GM21737 (cell line): Measurements from ENCODE around the gene BAZ2B.
A peak's percentile ranks its signal among the peaks of the same experiment; 100 is the strongest.
"Not testable (repeated sequence)": the region's sequence is repeated elsewhere in the genome, so short reads cannot be mapped to it uniquely, and the experiment has no call there.

Experiments
- ATAC-seq: cut with Tn5 transposase; IDR thresholded peaks from one replicate; pipeline ENCODE4 v1.9.1; 2021; ENCODE audit warnings: mild to moderate bottlenecking, moderate library complexity; ENCODE audit not compliant: unreplicated experiment

BAZ2B gene

DNA sequence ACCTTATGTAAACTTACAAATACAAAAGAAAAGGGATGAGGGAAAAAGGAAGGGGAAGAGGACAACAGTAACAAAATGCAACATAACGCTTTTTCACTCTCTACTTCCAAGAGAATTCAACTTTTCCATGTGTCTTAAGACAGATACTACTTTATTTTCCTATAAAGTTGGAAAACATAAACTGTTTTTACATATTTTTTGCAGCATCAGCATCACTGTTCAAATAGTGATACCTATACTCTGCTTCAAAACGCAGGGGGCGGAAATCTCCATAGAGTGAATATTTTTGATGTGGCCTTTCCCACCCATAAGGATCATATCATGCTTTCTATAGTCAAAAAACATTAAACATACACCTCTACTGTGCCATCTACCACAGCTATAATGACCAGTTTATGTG, 77.5 kb downstream of the BAZ2B start:
- no peak for ATAC-seq

DNA sequence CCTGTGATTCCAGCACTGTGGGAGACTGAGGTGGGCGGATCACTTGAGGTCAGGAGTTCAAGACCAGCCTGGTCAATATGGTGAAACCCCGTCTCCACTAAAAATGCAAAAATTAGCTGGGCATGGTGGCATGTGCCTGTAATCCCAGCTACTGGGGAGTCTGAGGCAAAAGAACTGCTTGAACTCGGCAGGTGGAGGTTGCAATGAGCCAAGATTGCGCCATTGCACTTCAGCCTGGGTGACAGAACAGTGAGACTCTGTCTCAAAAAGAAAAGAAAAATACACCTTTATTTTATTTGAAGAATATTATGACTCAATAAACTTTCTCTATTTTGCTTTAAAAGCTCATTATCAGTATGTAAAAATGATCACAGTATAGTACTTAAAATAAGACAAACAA, 81.1 kb downstream of the BAZ2B start:
- ATAC-seq = not testable (repeated sequence)

GRCh38 chr2:159531475-159531874, 84.9 kb downstream of the BAZ2B start:
- no peak for ATAC-seq

DNA sequence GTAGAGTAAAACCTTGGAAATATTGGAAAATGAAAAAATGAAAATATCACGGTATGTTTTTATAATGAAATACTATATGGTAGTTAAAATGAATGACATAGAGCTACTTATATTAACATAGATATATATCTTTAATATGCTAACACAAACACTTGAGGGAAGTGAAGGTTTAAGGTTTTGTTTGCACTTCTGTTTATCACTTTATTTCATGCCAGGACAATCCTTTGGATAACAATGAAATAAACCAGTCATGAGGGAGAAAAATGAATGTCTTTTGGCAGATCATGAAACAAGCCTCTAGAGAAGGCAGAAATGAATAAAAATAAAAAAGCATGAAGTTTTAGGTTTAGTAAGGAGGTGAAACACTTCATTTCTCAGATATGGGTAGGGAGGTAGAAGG, 89.9 kb downstream of the BAZ2B start:
- no peak for ATAC-seq

DNA sequence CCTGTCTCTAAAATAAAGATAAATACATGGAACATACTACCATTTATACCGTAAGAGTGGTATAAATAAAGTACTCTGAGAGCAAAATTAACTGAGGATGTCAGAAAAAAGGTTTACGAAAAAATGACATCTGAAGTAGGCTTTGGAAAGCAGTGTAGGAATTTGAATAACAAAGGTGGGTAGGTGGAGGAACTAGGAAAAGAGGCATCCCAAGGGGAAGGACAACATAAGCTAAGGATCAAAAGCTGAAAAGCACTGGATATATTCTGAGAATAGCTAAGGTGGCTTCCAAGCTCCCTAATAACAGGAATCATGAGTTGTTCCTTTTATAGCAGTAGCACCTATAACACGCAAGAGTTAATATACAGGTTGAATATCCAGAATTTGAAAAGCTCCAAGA, 91.3 kb downstream of the BAZ2B start:
- ATAC-seq = no peak

GRCh38 chr2:159521272-159521671, 95.1 kb downstream of the BAZ2B start:
- no peak for ATAC-seq

- no peak for ATAC-seq
These were observed 97.9 kb downstream of the BAZ2B start for GRCh38 chr2:159518321-159519005.

- ATAC-seq = peak; percentile 82
These were observed 100.0 kb downstream of the BAZ2B start for GRCh38 chr2:159516241-159516758.

- no peak for ATAC-seq
These were observed 100.9 kb downstream of the BAZ2B start for GRCh38 chr2:159515441-159515840.

DNA sequence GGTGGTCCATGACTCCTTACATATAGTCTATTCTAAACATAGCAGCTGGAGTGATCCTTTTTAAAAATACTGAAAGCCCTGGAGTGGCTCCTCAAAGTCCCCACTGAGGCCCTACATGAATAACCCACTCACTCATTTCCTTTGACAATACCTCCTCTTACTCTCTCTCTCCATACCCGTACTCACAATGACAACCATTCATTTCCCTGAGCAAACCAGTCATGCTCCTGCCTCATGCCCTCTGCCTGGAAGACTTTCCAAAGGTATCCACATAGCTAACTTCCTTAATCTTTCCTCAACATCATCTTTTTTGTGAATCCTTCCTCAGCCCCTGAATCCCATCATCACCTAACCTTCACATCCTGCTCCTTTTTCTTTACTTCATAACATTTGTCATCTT, 102.6 kb downstream of the BAZ2B start:
- no peak for ATAC-seq

- no peak for ATAC-seq
These were observed 108.2 kb downstream of the BAZ2B start for GRCh38 chr2:159508140-159508539.

DNA sequence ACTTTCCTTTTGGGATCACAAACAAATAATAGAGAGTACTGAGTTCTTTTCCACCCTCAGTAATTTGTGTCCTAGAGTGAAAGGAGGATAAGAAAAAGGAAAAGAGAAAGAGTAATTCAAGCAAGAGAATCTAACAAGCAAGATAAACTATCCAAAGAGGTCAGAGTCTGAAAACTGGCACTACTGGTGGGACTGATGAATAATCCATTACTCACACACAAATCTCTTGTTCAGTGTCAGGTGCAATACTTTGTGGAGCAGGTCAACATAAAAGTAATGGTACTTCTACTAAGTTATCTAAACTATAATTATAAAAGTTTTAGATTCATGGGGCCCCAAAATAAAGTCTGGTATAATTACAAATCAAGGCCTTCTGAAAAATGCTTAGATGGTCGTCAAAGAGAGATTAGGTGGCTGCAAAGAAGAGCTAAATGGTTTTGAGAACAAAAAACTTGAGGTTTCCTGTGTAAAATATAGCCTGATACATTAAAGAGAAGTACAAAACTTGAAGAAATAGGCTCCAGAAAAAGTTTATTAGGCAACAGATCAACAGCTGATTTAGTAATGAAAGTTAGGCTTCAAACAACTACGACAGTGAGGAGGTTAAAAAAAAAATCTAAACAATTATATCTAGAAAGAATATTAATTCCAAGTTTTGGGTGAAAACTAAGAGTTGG, 109.4 kb downstream of the BAZ2B start:
- no peak for ATAC-seq

GRCh38 chr2:159506202-159506601, 110.1 kb downstream of the BAZ2B start:
- ATAC-seq = no peak

DNA sequence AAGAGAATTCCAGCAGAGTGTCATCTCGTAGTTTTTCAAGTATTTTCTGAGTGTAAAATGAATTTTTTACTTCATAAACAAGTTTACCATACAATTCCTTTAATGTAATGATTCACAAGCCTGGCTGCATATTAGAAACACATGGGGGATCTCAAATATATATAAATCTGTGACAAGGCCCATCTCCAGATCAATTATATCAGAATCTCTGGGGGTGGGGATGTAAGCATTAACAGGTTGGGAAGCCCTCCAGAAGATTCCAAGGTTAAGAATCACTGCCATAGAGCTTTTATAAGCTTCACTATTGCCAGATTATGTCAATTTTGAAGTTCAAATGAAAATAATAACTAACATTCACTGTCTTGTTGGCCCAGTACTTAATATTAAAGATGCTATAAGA, 111.2 kb downstream of the BAZ2B start:
- ATAC-seq = no peak

- ATAC-seq = no peak
These were observed 114.6 kb downstream of the BAZ2B start for GRCh38 chr2:159501743-159502142.

DNA sequence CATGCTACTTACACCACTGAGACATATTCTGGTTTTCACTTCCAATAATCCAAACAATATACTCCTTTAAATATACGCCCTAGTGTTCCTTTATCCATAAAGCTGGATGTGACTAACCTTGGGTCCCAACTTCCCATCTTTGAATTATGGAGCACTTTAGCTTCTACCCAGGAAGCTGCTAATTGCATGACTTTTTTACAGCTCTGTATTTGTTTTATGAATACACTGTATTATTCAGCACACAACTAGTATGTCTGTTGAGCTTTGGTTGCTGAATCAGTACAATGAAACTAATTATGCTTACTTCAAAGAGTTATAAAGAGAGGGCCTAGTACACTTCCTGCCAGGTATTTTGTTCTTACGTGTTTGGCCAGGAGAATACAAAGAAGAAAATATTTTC, 118.5 kb downstream of the BAZ2B start:
- no peak for ATAC-seq

DNA sequence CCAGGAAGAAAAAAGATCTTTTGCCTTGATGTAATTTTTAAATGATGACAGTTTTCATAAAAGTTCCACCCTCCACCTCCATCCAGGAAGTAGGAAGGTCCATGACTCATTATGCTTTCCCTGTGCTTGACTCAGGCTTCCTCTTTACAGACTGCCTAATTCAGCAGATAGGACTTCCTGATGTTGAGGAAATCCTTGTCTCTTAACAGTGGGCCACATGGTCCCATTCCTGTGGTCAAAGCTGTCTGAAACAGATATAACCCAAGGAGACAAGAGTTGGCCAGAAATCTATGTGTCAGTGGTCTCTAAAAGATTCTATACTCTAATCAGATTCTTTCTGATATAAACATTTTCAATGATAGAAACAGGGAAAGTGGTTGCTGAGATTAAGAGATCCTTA, 119.1 kb downstream of the BAZ2B start:
- no peak for ATAC-seq

GRCh38 chr2:159489476-159489875, 126.9 kb downstream of the BAZ2B start:
- no peak for ATAC-seq

- ATAC-seq = no peak
These were observed 131.8 kb downstream of the BAZ2B start for GRCh38 chr2:159484532-159484931.

- no peak for ATAC-seq
These were observed 140.0 kb downstream of the BAZ2B start for GRCh38 chr2:159476329-159476728.

DNA sequence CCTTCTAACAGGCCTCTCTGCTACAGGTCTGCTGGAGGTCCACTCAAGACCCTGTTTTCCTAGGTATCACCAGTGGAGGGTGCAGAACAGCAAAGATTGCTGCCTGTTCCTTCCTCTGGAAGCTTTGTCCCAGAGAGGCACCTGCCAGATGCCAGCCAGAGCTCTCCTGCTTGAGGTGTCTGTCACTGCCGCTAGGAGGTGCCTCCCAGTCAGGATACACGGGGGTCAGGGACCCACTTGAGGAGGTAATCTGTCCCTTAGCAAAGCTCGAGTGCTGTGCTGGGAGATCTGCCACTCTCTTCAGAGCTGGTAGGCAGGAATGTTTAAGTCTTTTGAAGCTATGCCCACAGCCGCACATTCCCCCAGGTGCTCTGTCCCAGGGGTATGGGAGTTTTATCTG, 140.6 kb downstream of the BAZ2B start:
- ATAC-seq = no peak

- ATAC-seq = no peak
These were observed 145.0 kb downstream of the BAZ2B start for GRCh38 chr2:159471340-159471739.

GRCh38 chr2:159468257-159468656, 148.1 kb downstream of the BAZ2B start:
- ATAC-seq = no peak
